ENCODE measurements around the gene TLE2.
"Not testable (repeated sequence)": the region's sequence is repeated elsewhere in the genome, so short reads cannot be mapped to it uniquely, and the experiment has no call there.

Gene TLE2

DNA sequence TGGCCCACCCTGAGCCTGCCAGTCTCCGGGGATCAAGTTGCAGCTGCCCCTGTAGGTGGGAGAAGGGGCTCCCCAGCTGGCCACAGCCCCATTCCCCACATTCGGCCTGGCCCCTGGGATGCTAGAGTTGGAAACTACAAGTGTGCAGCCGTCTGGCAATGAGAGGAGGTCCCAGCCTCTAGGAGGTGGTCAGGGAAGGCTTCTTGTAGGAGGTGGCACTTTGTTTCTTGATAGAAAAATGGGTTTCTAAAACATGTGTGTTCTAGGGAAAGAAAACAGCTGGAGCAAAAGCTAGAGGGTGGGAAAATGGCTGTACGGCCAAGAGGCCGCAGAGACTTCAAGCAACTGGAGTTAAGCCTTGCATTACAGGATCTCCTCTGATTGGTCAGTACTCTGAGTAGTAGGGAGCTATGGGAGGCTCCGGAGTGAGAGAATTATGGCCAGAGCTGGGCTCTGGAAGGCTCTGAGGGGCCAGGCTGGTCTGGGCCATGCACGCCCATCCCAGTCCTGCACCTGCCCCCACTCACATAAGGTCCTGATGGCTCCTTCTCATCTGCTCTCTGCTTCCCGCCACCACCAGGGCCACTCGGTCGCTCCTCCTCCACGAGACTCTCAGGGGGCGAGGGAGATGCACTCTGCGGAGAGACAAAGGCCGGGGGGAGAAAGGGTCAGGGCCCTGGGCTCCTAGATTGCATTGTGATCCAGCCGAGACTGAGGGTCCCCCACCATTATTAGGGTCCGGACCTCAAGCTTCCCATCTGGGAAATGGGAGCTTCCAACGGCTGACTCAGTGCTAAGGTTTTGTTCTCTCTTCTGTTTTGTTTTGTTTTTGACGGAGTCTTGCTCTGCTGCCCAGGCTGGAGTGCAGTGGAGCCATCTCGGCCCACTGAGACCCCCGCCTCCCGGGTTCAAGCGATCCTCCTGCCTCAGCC is 13.7 kb downstream of the TLE2 start:
- DNase-seq, result no peak

- no peak for DNase-seq
These were observed 14.9 kb downstream of the TLE2 start for GRCh38 chr19:3014135-3014534.

GRCh38 chr19:3013263-3013725 is 15.8 kb downstream of the TLE2 start:
- DNase-seq, result no peak

DNA sequence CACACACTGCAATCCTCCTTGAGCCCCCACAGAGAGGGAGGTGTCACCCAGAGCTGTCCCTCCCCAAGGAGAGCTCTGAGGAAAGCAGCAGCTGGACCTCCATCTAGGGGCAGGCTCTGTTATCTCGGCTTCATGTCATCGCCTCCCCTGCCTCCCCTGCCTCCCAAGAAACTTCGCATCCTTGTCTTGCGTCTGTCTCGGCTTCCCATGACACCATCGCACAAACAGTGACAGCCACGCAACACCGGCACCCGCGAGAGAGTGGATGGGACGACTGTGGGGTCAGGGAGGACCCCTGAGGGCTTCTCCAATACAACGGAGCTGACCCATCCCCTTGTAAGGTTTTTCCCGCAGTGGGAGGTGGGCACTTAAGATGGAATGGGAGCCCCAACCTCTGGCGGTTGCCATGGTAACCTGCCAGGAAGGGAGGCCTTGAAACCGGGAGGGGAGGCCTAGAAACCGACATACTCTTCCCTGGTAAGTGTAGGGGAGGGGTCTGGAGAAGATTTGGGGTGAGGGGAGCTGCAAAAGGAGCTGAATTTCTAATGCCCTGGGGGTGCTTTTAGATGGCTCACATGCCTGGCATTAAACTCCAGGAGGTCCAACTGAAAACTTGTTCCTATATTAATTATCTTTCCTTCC is 16.3 kb downstream of the TLE2 start:
- DNase-seq, result no peak

- DNase-seq, result not testable (repeated sequence)
These were observed 17.0 kb downstream of the TLE2 start for GRCh38 chr19:3012059-3012458.

- DNase-seq, result no peak
These were observed 18.2 kb downstream of the TLE2 start for GRCh38 chr19:3010871-3011270.

DNA sequence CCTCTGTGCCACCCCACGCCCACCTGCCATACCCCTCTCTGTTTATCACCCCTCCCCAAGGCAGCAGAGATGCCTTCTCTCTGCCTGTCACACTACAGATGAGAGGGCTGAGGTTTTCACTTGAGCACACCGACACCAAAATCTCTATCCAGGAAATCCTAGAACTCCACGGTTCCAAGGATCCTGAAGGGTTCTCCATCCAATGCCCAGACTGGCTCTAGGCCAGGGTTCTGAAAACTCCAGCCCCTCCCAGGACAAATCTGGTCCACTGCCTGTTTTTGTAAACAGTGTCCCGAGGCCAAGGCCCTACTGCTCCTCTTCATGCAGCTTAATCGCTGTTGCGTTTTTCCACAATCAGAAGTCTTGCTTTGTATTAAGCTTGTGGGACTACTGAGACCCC is 20.1 kb downstream of the TLE2 start:
- no peak for DNase-seq

- no peak for DNase-seq
These were observed 21.1 kb downstream of the TLE2 start for GRCh38 chr19:3007975-3008374.

DNA sequence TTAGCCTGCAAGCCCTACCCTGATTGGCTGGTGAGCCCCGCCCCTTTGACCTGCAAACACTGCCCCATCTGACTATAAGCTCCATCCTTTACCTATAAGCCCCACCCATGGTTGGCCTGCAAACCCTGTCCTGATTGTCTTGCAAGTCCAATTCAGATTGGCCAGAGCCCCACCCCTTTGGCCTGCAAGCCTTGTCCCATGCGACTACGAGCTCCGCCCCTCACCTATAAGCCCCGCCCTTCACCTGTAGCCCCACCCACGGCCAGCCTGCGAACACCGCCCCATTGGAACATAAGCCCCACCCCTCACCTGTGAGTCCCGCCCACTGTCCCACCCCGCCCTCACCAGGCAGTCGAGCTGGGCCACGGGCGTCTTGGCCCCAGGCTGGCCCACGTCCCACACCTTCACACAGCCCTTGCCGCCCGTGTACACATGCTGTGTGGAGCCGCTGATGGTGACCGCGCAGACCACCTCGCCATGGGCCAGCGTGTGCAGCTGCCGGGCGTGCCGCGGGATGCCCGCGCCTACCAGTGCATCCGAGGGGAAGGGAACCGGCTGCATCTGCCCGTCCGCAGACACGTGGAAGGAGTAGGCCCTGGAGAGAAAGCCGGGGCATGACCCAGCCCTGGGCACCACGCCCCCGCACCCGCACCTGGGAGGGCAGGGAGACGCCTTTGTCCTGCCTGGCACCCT is 22.9 kb downstream of the TLE2 start:
- peak in 3 of 56 donors; percentile 10 to 51 (median 17) for DNase-seq

GRCh38 chr19:3005345-3005744 is 23.7 kb downstream of the TLE2 start:
- DNase-seq, result no peak

GRCh38 chr19:3004522-3004921 is 24.6 kb downstream of the TLE2 start:
- no peak for DNase-seq

- DNase-seq, result peak in 1 of 56 donors; percentile 2
These were observed 26.0 kb downstream of the TLE2 start for GRCh38 chr19:3003046-3003445.

DNA sequence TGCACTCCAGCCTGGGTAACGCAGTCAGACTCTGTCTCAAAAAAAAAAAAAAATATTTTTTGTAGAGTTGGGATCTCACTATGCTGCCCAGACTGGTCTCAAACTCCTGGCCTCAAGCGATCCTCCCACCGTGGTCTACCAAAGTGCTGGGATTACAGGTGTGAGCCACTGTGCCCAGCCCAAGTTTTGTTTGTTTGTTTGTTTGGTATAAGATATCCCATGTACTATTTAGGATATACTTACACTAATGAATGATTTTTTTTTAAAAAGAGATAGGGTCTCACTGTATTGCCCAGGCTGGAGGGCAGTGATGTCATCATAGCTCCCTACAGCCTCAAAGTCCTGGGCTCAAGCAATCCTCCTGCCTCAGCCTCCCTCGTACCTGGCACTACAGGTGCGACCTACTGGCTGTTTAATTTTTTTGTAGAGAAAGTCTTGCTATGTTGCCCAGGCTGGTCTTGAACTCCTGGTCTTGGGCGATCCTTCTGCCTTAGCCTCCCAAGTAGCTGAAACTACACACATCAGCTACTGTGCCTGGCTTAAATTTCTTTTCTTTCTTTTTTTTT is 27.8 kb downstream of the TLE2 start:
- no peak for DNase-seq

- no peak for DNase-seq
These were observed 30.4 kb downstream of the TLE2 start for GRCh38 chr19:2998642-2999041.

DNA sequence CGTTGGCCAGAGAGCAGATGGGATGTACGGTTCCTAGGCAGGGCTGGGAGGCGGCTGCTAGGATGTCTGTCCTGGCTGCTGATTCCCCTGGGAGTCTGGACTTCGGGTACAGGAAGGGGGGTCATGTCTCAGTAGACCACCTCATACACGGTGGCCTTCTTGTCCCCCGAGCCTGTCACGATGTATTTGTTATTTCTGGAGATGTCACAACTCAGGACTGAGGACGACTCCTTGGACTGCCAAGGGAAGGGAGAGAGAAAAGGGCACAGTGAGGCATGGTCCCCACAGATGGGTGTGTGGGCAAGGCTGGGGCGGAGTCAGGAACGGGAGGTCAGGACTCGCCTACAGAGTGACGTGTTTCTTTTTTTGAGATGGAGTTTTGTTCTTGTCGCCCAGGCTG is 31.4 kb downstream of the TLE2 start:
- DNase-seq, result no peak

GRCh38 chr19:2994588-2995131 is 34.4 kb downstream of the TLE2 start:
- no peak for DNase-seq

- DNase-seq, result no peak
These were observed 35.5 kb downstream of the TLE2 start for GRCh38 chr19:2993579-2993978.

DNA sequence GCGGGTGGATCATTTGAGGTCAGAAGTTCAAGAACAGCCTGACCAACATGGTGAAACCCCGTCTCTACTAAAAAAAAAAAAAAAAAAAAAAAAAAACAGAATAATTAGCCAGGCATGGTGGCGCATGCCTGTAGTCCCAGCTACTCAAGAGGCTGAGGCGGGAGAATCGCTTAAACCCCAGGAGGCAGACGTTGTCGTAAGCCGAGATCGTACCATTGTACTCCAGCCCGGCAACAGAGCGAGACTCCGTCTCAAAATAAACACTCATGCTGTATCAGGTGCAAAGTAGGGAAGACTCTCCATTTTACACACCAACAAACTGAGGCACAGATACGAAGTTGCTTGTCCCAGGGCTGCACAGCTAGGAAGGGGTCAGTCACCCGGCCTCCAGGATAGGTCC is 36.1 kb downstream of the TLE2 start:
- DNase-seq, result no peak

- DNase-seq, result not testable (repeated sequence)
These were observed 36.7 kb downstream of the TLE2 start for GRCh38 chr19:2992333-2992732.

DNA sequence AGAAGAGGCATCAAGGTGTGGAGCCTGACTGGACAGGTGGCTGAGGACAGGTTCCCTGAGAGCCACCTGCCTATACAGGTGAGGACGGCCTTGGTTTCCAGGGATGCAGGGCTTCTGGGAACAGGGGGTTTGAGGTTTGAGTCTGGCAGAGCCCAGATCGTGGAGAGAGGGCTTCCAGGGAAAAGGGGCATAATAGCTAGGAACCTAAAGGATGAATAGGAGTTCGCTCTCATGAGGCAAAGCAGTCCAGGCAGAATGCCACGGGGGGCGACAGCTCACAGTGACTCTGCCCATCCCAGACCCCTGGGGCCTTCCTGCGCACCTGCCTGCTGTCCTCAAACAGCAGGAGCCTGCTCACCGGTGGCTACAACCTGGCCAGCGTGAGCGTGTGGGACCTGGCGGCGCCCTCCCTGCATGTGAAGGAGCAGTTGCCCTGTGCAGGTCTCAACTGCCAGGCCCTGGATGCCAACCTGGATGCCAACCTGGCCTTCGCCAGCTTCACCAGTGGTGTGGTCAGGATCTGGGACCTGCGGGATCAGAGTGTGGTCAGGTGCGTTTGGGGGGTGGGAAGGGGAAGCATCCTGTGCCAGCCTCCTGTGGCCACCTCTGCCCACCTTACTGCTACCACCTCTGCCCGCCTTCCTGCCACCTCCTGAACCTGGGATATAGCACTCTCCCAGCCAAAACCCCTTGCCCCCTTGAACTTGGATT is 39.7 kb downstream of the TLE2 start:
- DNase-seq, result no peak

- no peak for DNase-seq
These were observed 40.5 kb downstream of the TLE2 start for GRCh38 chr19:2988568-2988967.
